ENCODE measurements around the gene NOL12. TPM values are rescaled to one million over a fixed set of nuclear protein-coding genes. Genes with fewer than 3 reads are reported as not detected.

NOL12 gene
- total RNA-seq (2021; ENCODE audit: unreplicated experiment) (31.4 TPM), Bru-seq, nascent RNA (percentile 78 among the genes with signal in this experiment), BruChase-seq, experiment 1, labeled RNA remaining after a 6-hour chase (percentile 86 among the genes with signal in this experiment), BruChase-seq, experiment 2, labeled RNA remaining after a 2-hour chase (percentile 90 among the genes with signal in this experiment)
- polyA plus RNA-seq (2012): 19.2 and 28.2 TPM in 2 replicates
- long read RNA-seq, transcript NOL12-201 (6 exons, 2,854 nt): major isoform, 28 of 60 reads
- long read RNA-seq, transcript NOL12-202 (7 exons, 945 nt): minor isoform, 19 of 60 reads
- long read RNA-seq, partial matches to known transcripts: 4 of 60 reads
- long read RNA-seq, other reads (novel, unspliced or antisense): 8 of 60 reads

- intact Hi-C loops (cut with micrococcal nuclease): loop anchor here (5.0 kb wide), 1 partner anchor 61 kb away; no protein-coding TSS in a partner anchor
- RAD21 ChIA-PET (ENCODE audit: low non-redundant PET in 1 of 2, low total read pairs in 2 of 2, uncharacterized antibody in 2 of 2, unreplicated experiment in 2 of 2): interaction anchor here in 1 of 2 experiments (1.4 kb wide), 1 partner anchor 43 kb away, joined by 3 read pairs; no protein-coding TSS in a partner anchor
- Histone ChIP-seq H3K9me3 (ENCODE audit: control insufficient read depth in 1 of 2, insufficient read depth in 1 of 2, low read depth in 1 of 2, low read length in 2 of 2) (no peaks in the 10 kb centered on the region), H3K9me2 (ENCODE audit: insufficient read depth) (no peaks in the 10 kb centered on the region), H3K4me2 (ENCODE audit: low read length) (peak within 1 kb of the TSS; percentile 90), H3K36me3 (ENCODE audit: control insufficient read depth in 1 of 2, insufficient read depth in 2 of 2, low read length in 2 of 2) (peaks cover 9 to 24% of the 10 kb centered on the region in 2 experiments; a peak in 2 of 4 replicates), H3K4me3 (replicated peaks in 1 of 2; ENCODE audit: low read depth in 1 of 2, low read length in 2 of 2) (peak within 1 kb of the TSS; percentile 82 to 100), H2AFZ (ENCODE audit: low read depth, low read length, poor library complexity, severe bottlenecking) (no peak within 1 kb of the TSS), H3K27me3 (ENCODE audit: insufficient read depth, low read length) (no peaks in the 10 kb centered on the region), H4K20me1 (ENCODE audit: insufficient read depth) (peaks cover 4% of the 10 kb centered on the region; the same call in 1 of the 2 replicates), H3K27ac (ENCODE audit: low read depth, low read length) (peak within 1 kb of the TSS; percentile 87), H3K4me1 (ENCODE audit: control insufficient read depth in 1 of 2, insufficient read depth in 2 of 2, low read length in 2 of 2) (peaks cover 30 to 63% of the 10 kb centered on the region in 2 experiments), H3K79me2 (ENCODE audit: insufficient read depth, low read length) (peaks cover 28% of the 10 kb centered on the region), H3K9ac (ENCODE audit: low read length) (peak within 1 kb of the TSS; percentile 99)
- ATAC-seq: peak; percentile 77
- CTCF ChIA-PET: interaction anchor here (1.0 to 2.3 kb wide), 2 partner anchors 9 to 43 kb away, joined by 4 to 8 read pairs; no protein-coding TSS in a partner anchor
- DNase-seq (ENCODE audit: low read depth, low spot score): peak; percentile 86
- TSS peak; percentile 78 for BruUV-seq (replicated peaks)
- POLR2A ChIA-PET: interaction anchor here (0.6 to 2.2 kb wide), 7 partner anchors 9 to 78 kb away, joined by 3 to 9 read pairs (median 4); partner anchors contain the start of genes GGA1 and LGALS1
- TF ChIP-seq EGR1 (IDR thresholded peaks at IDR 0.05; ENCODE audit: low read depth): no peak
- TF ChIP-seq ZFX (IDR thresholded peaks at IDR 0.05): peak; percentile 90; the same call in 1 of the 2 replicates
- no peak for TF ChIP-seq RAD21 (IDR thresholded peaks at IDR 0.05; ENCODE audit: low read depth)
- TF ChIP-seq CBX3 (IDR thresholded peaks at IDR 0.05; ENCODE audit: low read depth): peak; percentile 68
- peak; percentile 91 for TF ChIP-seq MAX (IDR thresholded peaks at IDR 0.05)
- no peak for TF ChIP-seq CEBPB (IDR thresholded peaks at IDR 0.05; ENCODE audit: low read depth)
- TF ChIP-seq FOSL1 (IDR thresholded peaks at IDR 0.05; ENCODE audit: low read depth): no peak
- no peak for TF ChIP-seq ZBTB33 (IDR thresholded peaks at IDR 0.05; ENCODE audit: extremely low read depth, insufficient replicate concordance, low read length)
- TF ChIP-seq ATF3 (IDR thresholded peaks at IDR 0.05): no peak
- TF ChIP-seq SRF (IDR thresholded peaks at IDR 0.05; ENCODE audit: low read depth): 0 out of 2 replicates have a peak, but pooled peaks have one; percentile 29
- no peak for TF ChIP-seq REST (IDR thresholded peaks at IDR 0.05; ENCODE audit: low read depth)
- TF ChIP-seq JUND (IDR thresholded peaks at IDR 0.05): no peak
- no peak; the same call in 1 of the 2 replicates for TF ChIP-seq SIN3A (IDR thresholded peaks at IDR 0.05; ENCODE audit: low read depth)
- no peak; the same call in 1 of the 2 replicates for TF ChIP-seq ELF1 (IDR thresholded peaks at IDR 0.05; ENCODE audit: borderline replicate concordance, low read depth)
- no peak for TF ChIP-seq ZNF274 (IDR thresholded peaks at IDR 0.05; ENCODE audit: low read depth, low read length)
- peak; percentile 29 for TF ChIP-seq TCF7L2 (IDR thresholded peaks at IDR 0.05; ENCODE audit: borderline replicate concordance, extremely low read depth, insufficient read depth, insufficient read length)
- TF ChIP-seq POLR2AphosphoS5 (IDR thresholded peaks at IDR 0.05; ENCODE audit: low read depth, low read length): peak; percentile 78
- peak; percentile 44 for TF ChIP-seq POLR2A (IDR thresholded peaks at IDR 0.05; ENCODE audit: borderline replicate concordance, extremely low read depth, insufficient read depth, insufficient read length)
- peak; percentile 95 for TF ChIP-seq SP1 (IDR thresholded peaks at IDR 0.05; ENCODE audit: low read depth)
These were observed at the start of gene NOL12 for GRCh38 chr22:37686002-37686982. NOL12 (plus strand) TSS chr22:37686343; CDS start chr22:37686393, 50 bp downstream.

Measured in HCT116 (cell line).